ENCODE data around the gene RNF167. TPM values are rescaled to one million over a fixed set of nuclear protein-coding genes. Genes with fewer than 3 reads are reported as not detected.

The RNF167 gene
- total and polyA plus RNA-seq, 2 of the 13 experiments (the other 11 are each of a cell fraction or from before 2014, with no cell fraction given): 44.1 to 45.4 TPM

DNA sequence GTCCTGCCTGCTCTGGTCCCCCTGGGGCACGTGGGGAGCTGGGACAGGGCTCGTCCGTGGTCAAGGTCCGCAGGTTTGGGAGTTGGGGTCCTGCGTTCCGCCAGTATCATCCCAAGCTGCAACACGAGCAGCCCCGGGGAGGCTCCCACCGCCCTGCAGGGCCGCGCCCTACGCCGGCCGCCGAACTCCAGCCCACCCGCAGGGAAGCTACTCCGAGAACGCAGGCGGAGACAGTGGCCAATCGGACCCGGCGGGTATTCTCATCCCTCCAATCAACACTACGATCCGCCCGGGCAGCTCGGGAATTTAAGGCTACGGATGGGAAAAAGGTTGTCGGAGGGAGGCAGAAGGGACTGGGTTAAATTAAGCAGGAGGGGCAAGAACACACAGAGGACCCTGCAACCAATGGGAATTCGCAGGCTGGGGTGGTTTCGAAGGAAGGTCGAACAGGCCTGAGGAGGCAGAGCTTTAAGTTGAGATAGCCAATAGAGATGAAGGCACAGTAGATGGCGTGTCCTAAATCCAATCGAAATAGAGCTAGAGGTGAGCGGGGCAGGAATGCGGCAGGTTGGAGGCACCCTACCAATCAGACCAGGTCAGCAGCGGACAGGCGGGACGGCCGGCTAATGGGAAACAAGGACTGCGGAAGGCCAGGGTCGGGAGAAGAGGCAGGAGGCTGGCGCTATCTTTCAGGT is 26.9 kb downstream of the RNF167 start (continued):
- TF ChIP-seq SETDB1 (CRISPR knock-in tag; IDR thresholded peaks at IDR 0.05; ENCODE audit: borderline replicate concordance) (no peak), ELF1 (CRISPR knock-in tag; IDR thresholded peaks at IDR 0.05) (0 out of 2 replicates have a peak, but pooled peaks have one; percentile 31), ZNF772 (CRISPR knock-in tag; IDR thresholded peaks at IDR 0.05) (no peak; the same call in 1 of the 2 replicates), NFIC (IDR thresholded peaks at IDR 0.05; ENCODE audit: low read length) (no peak), ZNF20 (CRISPR knock-in tag; IDR thresholded peaks at IDR 0.05) (no peak), NFKBIZ (CRISPR knock-in tag; IDR thresholded peaks at IDR 0.05) (no peak), STAG1 (CRISPR knock-in tag; IDR thresholded peaks at IDR 0.05) (no peak), CCAR2 (optimal IDR thresholded peaks at IDR 0.05; ENCODE audit: low read depth, low read length) (no peak), MTA3 (CRISPR knock-in tag; IDR thresholded peaks at IDR 0.05) (no peak), ZNF10 (CRISPR knock-in tag; IDR thresholded peaks at IDR 0.05; ENCODE audit: borderline replicate concordance, low read depth) (no peak), ZBTB7A (CRISPR knock-in tag; IDR thresholded peaks at IDR 0.05) (0 out of 2 replicates have a peak, but pooled peaks have one; percentile 40), JDP2 (CRISPR knock-in tag; IDR thresholded peaks at IDR 0.05; ENCODE audit: borderline replicate concordance) (no peak), NR1H2 (CRISPR knock-in tag; IDR thresholded peaks at IDR 0.05; ENCODE audit: borderline replicate concordance, low read depth) (no peak), PTBP1 (IDR thresholded peaks at IDR 0.05; ENCODE audit: low read depth, low read length, poor library complexity, severe bottlenecking) (no peak), MLLT10 (CRISPR knock-in tag; IDR thresholded peaks at IDR 0.05) (no peak)
- TF ChIP-seq, protein P1, sequence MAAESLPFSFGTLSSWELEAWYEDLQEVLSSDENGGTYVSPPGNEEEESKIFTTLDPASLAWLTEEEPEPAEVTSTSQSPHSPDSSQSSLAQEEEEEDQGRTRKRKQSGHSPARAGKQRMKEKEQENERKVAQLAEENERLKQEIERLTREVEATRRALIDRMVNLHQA (CRISPR knock-in tag; IDR thresholded peaks at IDR 0.05): no peak
- TF ChIP-seq, protein P2, sequence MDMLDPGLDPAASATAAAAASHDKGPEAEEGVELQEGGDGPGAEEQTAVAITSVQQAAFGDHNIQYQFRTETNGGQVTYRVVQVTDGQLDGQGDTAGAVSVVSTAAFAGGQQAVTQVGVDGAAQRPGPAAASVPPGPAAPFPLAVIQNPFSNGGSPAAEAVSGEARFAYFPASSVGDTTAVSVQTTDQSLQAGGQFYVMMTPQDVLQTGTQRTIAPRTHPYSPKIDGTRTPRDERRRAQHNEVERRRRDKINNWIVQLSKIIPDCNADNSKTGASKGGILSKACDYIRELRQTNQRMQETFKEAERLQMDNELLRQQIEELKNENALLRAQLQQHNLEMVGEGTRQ (IDR thresholded peaks at IDR 0.05; ENCODE audit: low read depth, low read length): no peak
- TF ChIP-seq, protein P2 (CRISPR knock-in tag; IDR thresholded peaks at IDR 0.05; ENCODE audit: borderline replicate concordance): no peak
- TF ChIP-seq, protein P3, sequence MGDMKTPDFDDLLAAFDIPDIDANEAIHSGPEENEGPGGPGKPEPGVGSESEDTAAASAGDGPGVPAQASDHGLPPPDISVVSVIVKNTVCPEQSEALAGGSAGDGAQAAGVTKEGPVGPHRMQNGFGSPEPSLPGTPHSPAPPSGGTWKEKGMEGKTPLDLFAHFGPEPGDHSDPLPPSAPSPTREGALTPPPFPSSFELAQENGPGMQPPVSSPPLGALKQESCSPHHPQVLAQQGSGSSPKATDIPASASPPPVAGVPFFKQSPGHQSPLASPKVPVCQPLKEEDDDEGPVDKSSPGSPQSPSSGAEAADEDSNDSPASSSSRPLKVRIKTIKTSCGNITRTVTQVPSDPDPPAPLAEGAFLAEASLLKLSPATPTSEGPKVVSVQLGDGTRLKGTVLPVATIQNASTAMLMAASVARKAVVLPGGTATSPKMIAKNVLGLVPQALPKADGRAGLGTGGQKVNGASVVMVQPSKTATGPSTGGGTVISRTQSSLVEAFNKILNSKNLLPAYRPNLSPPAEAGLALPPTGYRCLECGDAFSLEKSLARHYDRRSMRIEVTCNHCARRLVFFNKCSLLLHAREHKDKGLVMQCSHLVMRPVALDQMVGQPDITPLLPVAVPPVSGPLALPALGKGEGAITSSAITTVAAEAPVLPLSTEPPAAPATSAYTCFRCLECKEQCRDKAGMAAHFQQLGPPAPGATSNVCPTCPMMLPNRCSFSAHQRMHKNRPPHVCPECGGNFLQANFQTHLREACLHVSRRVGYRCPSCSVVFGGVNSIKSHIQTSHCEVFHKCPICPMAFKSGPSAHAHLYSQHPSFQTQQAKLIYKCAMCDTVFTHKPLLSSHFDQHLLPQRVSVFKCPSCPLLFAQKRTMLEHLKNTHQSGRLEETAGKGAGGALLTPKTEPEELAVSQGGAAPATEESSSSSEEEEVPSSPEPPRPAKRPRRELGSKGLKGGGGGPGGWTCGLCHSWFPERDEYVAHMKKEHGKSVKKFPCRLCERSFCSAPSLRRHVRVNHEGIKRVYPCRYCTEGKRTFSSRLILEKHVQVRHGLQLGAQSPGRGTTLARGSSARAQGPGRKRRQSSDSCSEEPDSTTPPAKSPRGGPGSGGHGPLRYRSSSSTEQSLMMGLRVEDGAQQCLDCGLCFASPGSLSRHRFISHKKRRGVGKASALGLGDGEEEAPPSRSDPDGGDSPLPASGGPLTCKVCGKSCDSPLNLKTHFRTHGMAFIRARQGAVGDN (CRISPR knock-in tag; IDR thresholded peaks at IDR 0.05): peak; percentile 87
- TF ChIP-seq, protein P4, sequence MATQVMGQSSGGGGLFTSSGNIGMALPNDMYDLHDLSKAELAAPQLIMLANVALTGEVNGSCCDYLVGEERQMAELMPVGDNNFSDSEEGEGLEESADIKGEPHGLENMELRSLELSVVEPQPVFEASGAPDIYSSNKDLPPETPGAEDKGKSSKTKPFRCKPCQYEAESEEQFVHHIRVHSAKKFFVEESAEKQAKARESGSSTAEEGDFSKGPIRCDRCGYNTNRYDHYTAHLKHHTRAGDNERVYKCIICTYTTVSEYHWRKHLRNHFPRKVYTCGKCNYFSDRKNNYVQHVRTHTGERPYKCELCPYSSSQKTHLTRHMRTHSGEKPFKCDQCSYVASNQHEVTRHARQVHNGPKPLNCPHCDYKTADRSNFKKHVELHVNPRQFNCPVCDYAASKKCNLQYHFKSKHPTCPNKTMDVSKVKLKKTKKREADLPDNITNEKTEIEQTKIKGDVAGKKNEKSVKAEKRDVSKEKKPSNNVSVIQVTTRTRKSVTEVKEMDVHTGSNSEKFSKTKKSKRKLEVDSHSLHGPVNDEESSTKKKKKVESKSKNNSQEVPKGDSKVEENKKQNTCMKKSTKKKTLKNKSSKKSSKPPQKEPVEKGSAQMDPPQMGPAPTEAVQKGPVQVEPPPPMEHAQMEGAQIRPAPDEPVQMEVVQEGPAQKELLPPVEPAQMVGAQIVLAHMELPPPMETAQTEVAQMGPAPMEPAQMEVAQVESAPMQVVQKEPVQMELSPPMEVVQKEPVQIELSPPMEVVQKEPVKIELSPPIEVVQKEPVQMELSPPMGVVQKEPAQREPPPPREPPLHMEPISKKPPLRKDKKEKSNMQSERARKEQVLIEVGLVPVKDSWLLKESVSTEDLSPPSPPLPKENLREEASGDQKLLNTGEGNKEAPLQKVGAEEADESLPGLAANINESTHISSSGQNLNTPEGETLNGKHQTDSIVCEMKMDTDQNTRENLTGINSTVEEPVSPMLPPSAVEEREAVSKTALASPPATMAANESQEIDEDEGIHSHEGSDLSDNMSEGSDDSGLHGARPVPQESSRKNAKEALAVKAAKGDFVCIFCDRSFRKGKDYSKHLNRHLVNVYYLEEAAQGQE (IDR thresholded peaks at IDR 0.05; ENCODE audit: borderline replicate concordance in 1 of 2, low read depth in 1 of 2, low read length in 2 of 2): no peak

All from HepG2 (cell line).